Cardiac atrium fibroblast (primary cell): Measurements from ENCODE around the gene MAPK7. TPM values are rescaled to one million over a fixed set of nuclear protein-coding genes. Genes with fewer than 3 reads are reported as not detected.

Source experiments
- total RNA-seq: library from RNA; depleted of rRNA; stranded (reverse); fragments of >200 nt; gene quantifications from 2 replicates; pipeline ENCODE4 v1.2.3, GENCODE V29; 2015

Gene MAPK7
- 19.3 and 28.5 TPM in 2 replicates for total RNA-seq

GRCh38 chr17:19378416-19379360 lies at the start of gene MAPK7:
Gene MAPK7, plus strand, starts transcription at chr17:19378498. Its CDS starts 403 bp downstream, at chr17:19378901.

GRCh38 chr17:19362277-19363113 lies 15.8 kb upstream of the MAPK7 start, which contains the start of gene B9D1:
Gene B9D1, minus strand, starts transcription at chr17:19362723. Its CDS starts 154 bp downstream, at chr17:19362569.

GRCh38 chr17:19386974-19387920 lies 8.9 kb downstream of the MAPK7 start, which contains the start of gene MFAP4:
Gene MFAP4, minus strand, starts transcription at chr17:19387190. Its CDS starts 35 bp downstream, at chr17:19387155.

GRCh38 chr17:19410875-19411620 lies 32.8 kb downstream of the MAPK7 start, which contains the start of gene RNF112:
Gene RNF112, plus strand, starts transcription at chr17:19411232. Its CDS starts 177 bp downstream, at chr17:19411409.

Other genes with a start within 250 kb of the MAPK7 start
- gene EPN2, start 141.1 kb upstream of the MAPK7 start, total RNA-seq, result 15.5 and 20.7 TPM in 2 replicates
- gene B9D1, start 15.8 kb upstream of the MAPK7 start, total RNA-seq, result 15.0 and 23.3 TPM in 2 replicates
- 19.1 and 47.1 TPM in 2 replicates for gene MFAP4, start 8.7 kb downstream of the MAPK7 start, total RNA-seq
- gene RNF112, start 32.7 kb downstream of the MAPK7 start, total RNA-seq, result 0.81 and 1.8 TPM in 2 replicates
- gene SLC47A1, start 155.4 kb downstream of the MAPK7 start, total RNA-seq, result 3.4 and 9.6 TPM in 2 replicates